HCT116 (cell line): ENCODE data around the gene WDR38. TPM values are rescaled to one million over a fixed set of nuclear protein-coding genes. Genes with fewer than 3 reads are reported as not detected.

ENCODE experiments used
- ATAC-seq: fragments of 200-7000 bp; cut with Tn5 transposase; 2 replicates; pipeline ENCODE4 v1.9.1; 2020; ENCODE audit warnings: mild to moderate bottlenecking, moderate library complexity
- BruUV-seq: library from RNA; stranded (reverse); fragments of 400-500 nt; replicated peaks from 2 replicates; lab custom pipeline; 2021; lab: Mats Ljungman, UMichigan
- CTCF ChIA-PET: fragments of 300-600 bp; sonication (Branson Sonifier 250); formaldehyde crosslinking; loops from one replicate; lab custom pipeline; 2021; ENCODE audit warnings: antibody characterized with exemption; lab: Charles Lee
- POLR2A ChIA-PET: fragments of 300-600, 350-600 bp; sonication (Branson Sonifier 250); formaldehyde crosslinking; loops from one replicate; lab custom pipeline; 2021; ENCODE audit warnings: antibody characterized with exemption; lab: Charles Lee
- RAD21 ChIA-PET, 2 experiments: fragments of 300-600 bp; sonication (Branson Sonifier 250); formaldehyde crosslinking; loops; one replicate each; lab custom pipeline; 2023; ENCODE audit warnings: low total read pairs in 2 of 2; ENCODE audit not compliant: uncharacterized antibody in 2 of 2, unreplicated experiment in 2 of 2, low non-redundant PET in 1 of 2; lab: Charles Lee
- DNase-seq: peaks from one replicate; pipeline ENCODE4 v3.0.0-alpha.2; 2010; ENCODE audit warnings: low read depth, low spot score
- H2AFZ ChIP-seq: fragments of 200-600 bp; shearing (Covaris generic), sonication (generic); 2 replicates; pipeline ENCODE4 v1.6.1; 2017; ENCODE audit warnings: low read depth, mixed run types, mixed read lengths, antibody characterized with exemption, low read length; ENCODE audit not compliant: poor library complexity, severe bottlenecking
- H3K27ac ChIP-seq: 2 replicates; pipeline ENCODE4 v1.5.1; 2012; ENCODE audit warnings: low read depth, low read length
- H3K27me3 ChIP-seq: fragments of 200-600 bp; sonication (generic); 2 replicates; pipeline ENCODE4 v1.6.1; 2016; ENCODE audit warnings: mixed run types, low read length, mixed read lengths; ENCODE audit not compliant: insufficient read depth
- H3K36me3 ChIP-seq, 2 experiments: fragments of 200-500 bp in 1 of 2; fragments of 200-600 bp in 1 of 2; sonication (Bioruptor generic) in 1 of 2; sonication (generic) in 1 of 2; 2 replicates each; pipeline versions ENCODE4 v1.5.1 to v1.6.1; 2014 to 2016; ENCODE audit warnings: low read length in 2 of 2, inconsistent platforms in 1 of 2, mixed read lengths in 1 of 2, mixed run types in 1 of 2; ENCODE audit not compliant: insufficient read depth in 2 of 2, control insufficient read depth in 1 of 2
- H3K4me1 ChIP-seq, 2 experiments: fragments of 200-600 bp in 1 of 2; sonication (generic) in 1 of 2; 2 replicates each; pipeline versions ENCODE4 v1.5.1 to v1.6.1; 2012 to 2017; ENCODE audit warnings: low read length in 2 of 2, inconsistent platforms in 1 of 2, mild to moderate bottlenecking in 1 of 2, mixed read lengths in 1 of 2, mixed run types in 1 of 2, moderate library complexity in 1 of 2; ENCODE audit not compliant: insufficient read depth in 2 of 2, control insufficient read depth in 1 of 2
- H3K4me2 ChIP-seq: fragments of 200-600 bp; sonication (generic); 2 replicates; pipeline ENCODE4 v1.6.1; 2017; ENCODE audit warnings: mixed run types, low read length, mixed read lengths
- H3K4me3 ChIP-seq, 2 experiments: fragments of 200-600 bp in 1 of 2; sonication (generic) in 1 of 2; replicated peaks in 1 of 2; 2 replicates each; pipeline ENCODE4 v1.5.1; 2011 to 2016; ENCODE audit warnings: low read length in 2 of 2, control low read depth in 1 of 2, low read depth in 1 of 2, mild to moderate bottlenecking in 1 of 2, mixed read lengths in 1 of 2, mixed run types in 1 of 2
- H3K79me2 ChIP-seq: fragments of 200-600 bp; sonication (generic); 2 replicates; pipeline ENCODE4 v1.6.1; 2017; ENCODE audit warnings: mild to moderate bottlenecking, mixed run types, low read length, moderate library complexity, mixed read lengths; ENCODE audit not compliant: insufficient read depth
- H3K9ac ChIP-seq: fragments of 200-600 bp; sonication (generic); 2 replicates; pipeline ENCODE4 v1.6.1; 2016; ENCODE audit warnings: low read length, mixed read lengths
- H3K9me2 ChIP-seq: fragments of 200-600 bp; sonication (generic), shearing (Covaris generic); 2 replicates; pipeline ENCODE4 v1.6.1; 2017; ENCODE audit warnings: mixed run types, mild to moderate bottlenecking, moderate library complexity; ENCODE audit not compliant: insufficient read depth
- H3K9me3 ChIP-seq, 2 experiments: fragments of 200-500 bp in 1 of 2; fragments of 200-600 bp in 1 of 2; sonication (Bioruptor generic) in 1 of 2; sonication (generic) in 1 of 2; 2 replicates each; pipeline ENCODE4 v1.6.1; 2014 to 2017; ENCODE audit warnings: low read length in 2 of 2, mixed read lengths in 2 of 2, inconsistent platforms in 1 of 2, low read depth in 1 of 2, mild to moderate bottlenecking in 1 of 2, mixed run types in 1 of 2, moderate library complexity in 1 of 2; ENCODE audit not compliant: control insufficient read depth in 1 of 2, insufficient read depth in 1 of 2
- H4K20me1 ChIP-seq: fragments of 200-600 bp; sonication (generic), shearing (Covaris generic); 2 replicates; pipeline ENCODE4 v1.6.1; 2017; ENCODE audit warnings: mixed run types, mild to moderate bottlenecking, moderate library complexity; ENCODE audit not compliant: insufficient read depth
- FOSL1 ChIP-seq: IDR thresholded peaks from 2 replicates; pipeline ENCODE4 v1.6.1; 2012; ENCODE audit warnings: low read depth
- JUND ChIP-seq: IDR thresholded peaks from 2 replicates; pipeline ENCODE4 v1.6.1; 2012
- MAX ChIP-seq: IDR thresholded peaks from 2 replicates; pipeline ENCODE4 v1.6.1; 2012
- POLR2AphosphoS5 ChIP-seq: IDR thresholded peaks from 2 replicates; pipeline ENCODE4 v1.6.1; 2011; ENCODE audit warnings: mild to moderate bottlenecking, low read depth, low read length, moderate library complexity
- RAD21 ChIP-seq: IDR thresholded peaks from 2 replicates; pipeline ENCODE4 v1.6.1; 2012; ENCODE audit warnings: low read depth, mild to moderate bottlenecking
- SP1 ChIP-seq: IDR thresholded peaks from 2 replicates; pipeline ENCODE4 v1.6.1; 2012; ENCODE audit warnings: low read depth
- SRF ChIP-seq: IDR thresholded peaks from 2 replicates; pipeline ENCODE4 v1.6.1; 2012; ENCODE audit warnings: low read depth
- YY1 ChIP-seq: IDR thresholded peaks from 2 replicates; pipeline ENCODE4 v1.6.1; 2011; ENCODE audit warnings: low read length, low read depth, moderate library complexity, mild to moderate bottlenecking; ENCODE audit not compliant: insufficient replicate concordance; ENCODE audit errors: extremely low read depth
- ZFX ChIP-seq: fragments of 450-650 bp; IDR thresholded peaks from 2 replicates; pipeline ENCODE4 v1.6.1; 2017
- intact Hi-C: fragments of 100-400 bp; cut with micrococcal nuclease; formaldehyde crosslinking; loops from 2 replicates; pipeline ENCODE4 v1.10.0; 2022
- total RNA-seq: library from RNA; stranded (reverse); gene quantifications from one replicate; pipeline ENCODE4 v1.2.1, GENCODE V29; 2021; ENCODE audit not compliant: unreplicated experiment
- TF ChIP-seq, protein P1 (sequence below), 3 experiments: fragments of 200-600 bp in 1 of 3; sonication (generic) in 1 of 3; IDR thresholded peaks in 2 of 3; conservative IDR thresholded peaks in 1 of 3; 2 replicates each; pipeline ENCODE4 v1.5.1; 2012 to 2017; ENCODE audit warnings: low read depth in 2 of 3, low read length in 2 of 3, antibody characterized with exemption in 1 of 3, borderline replicate concordance in 1 of 3, control low read depth in 1 of 3, mild to moderate bottlenecking in 1 of 3, mixed read lengths in 1 of 3, mixed run types in 1 of 3, moderate library complexity in 1 of 3; ENCODE audit not compliant: insufficient read depth in 1 of 3

The WDR38 gene
- total RNA-seq, 1 experiment from 2014 or later: not detected

DNA sequence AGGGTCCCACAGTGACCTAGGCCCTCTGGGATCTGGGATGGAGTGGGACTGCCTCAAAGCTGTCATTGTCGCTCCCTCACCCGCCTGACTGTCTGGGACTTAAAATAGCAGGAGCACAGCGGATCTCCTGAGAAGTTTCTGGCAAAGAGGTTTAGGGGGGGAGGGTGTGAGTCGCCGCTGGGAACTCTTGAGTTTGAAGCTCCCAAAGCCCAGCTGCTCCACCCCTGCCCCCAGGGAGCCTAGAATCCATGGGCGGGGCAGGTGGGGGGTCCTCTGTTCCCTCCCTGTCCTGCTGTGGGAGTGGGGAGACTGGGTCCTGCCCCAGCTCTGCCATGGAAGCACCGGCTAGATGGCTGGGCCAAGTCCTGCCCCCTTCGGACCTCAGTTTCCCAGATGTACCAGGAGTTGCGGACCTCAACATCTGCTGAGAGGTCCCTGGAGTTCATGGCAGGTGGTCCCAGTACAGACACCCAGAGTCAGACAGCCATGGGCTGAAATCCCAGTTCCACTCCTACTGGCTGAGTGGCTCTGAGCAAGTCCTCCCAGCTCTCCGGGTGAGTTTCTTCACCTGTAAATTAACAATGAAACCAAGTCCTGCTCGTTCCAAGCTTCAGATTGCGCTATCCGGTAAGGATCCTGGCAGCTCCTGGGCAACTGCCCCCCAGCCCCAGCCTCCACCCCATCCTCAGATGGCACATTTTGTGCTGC, 985 bp upstream of the WDR38 start:
- ChIA-PET CTCF (interaction anchor here (0.6 to 11.7 kb wide), 34 partner anchors 10 to 526 kb away, joined by 3 to 601 read pairs (median 5); partner anchors contain the start of genes ARPC5L, NR6A1, OLFML2A and RPL35), POLR2A (interaction anchor here (1.0 to 2.3 kb wide), 11 partner anchors 9 to 80 kb away, joined by 3 to 30 read pairs (median 5); partner anchors contain the start of genes ARPC5L, NR6A1, OLFML2A and RPL35), RAD21 (interaction anchor here (0.5 to 3.3 kb wide), 18 partner anchors 10 to 291 kb away, joined by 3 to 49 read pairs (median 6); partner anchors contain the start of genes NR6A1 (in 2 of the 2), OLFML2A (in 2 of the 2), ARPC5L (in 1 of the 2) and RPL35 (in 1 of the 2))
- Histone ChIP-seq H3K36me3 (peaks cover under 1 to 4% of the 10 kb centered on the region in 2 experiments; a peak in 2 of 4 replicates), H3K79me2 (no peaks in the 10 kb centered on the region), H3K9me2 (no peaks in the 10 kb centered on the region), H4K20me1 (peaks cover 16% of the 10 kb centered on the region; the same call in 1 of the 2 replicates), H3K27ac (0 out of 2 replicates have a peak overlapping the region, but pooled peaks have one; percentile 37), H3K4me3 (peak overlapping the region in 1 of 2 experiments; percentile 32; a peak in 1 of 4 replicates), H3K4me2 (peak overlapping the region; percentile 78), H3K9me3 (no peaks in the 10 kb centered on the region), H3K9ac (no peak overlapping the region), H3K4me1 (peaks cover 5 to 23% of the 10 kb centered on the region in 2 experiments; a peak in 3 of 4 replicates), H3K27me3 (no peaks in the 10 kb centered on the region), H2AFZ (no peak overlapping the region)
- BruUV-seq: no TSS peak
- no peak for DNase-seq
- TF ChIP-seq FOSL1: no peak
- no peak for TF ChIP-seq YY1
- no peak for TF ChIP-seq SP1
- no peak for TF ChIP-seq JUND
- no peak for TF ChIP-seq ZFX
- TF ChIP-seq RAD21: no peak
- TF ChIP-seq SRF: no peak
- TF ChIP-seq, protein P1, sequence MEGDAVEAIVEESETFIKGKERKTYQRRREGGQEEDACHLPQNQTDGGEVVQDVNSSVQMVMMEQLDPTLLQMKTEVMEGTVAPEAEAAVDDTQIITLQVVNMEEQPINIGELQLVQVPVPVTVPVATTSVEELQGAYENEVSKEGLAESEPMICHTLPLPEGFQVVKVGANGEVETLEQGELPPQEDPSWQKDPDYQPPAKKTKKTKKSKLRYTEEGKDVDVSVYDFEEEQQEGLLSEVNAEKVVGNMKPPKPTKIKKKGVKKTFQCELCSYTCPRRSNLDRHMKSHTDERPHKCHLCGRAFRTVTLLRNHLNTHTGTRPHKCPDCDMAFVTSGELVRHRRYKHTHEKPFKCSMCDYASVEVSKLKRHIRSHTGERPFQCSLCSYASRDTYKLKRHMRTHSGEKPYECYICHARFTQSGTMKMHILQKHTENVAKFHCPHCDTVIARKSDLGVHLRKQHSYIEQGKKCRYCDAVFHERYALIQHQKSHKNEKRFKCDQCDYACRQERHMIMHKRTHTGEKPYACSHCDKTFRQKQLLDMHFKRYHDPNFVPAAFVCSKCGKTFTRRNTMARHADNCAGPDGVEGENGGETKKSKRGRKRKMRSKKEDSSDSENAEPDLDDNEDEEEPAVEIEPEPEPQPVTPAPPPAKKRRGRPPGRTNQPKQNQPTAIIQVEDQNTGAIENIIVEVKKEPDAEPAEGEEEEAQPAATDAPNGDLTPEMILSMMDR (IDR thresholded peaks at IDR 0.05 in 2 of 3, conservative IDR thresholded peaks at IDR 0.05 in 1 of 3; ENCODE audit: borderline replicate concordance in 1 of 3, insufficient read depth in 1 of 3, low read depth in 2 of 3, low read length in 2 of 3): no peak
- no peak for TF ChIP-seq MAX
- TF ChIP-seq POLR2AphosphoS5: no peak
- ATAC-seq: no peak
- intact Hi-C loops: loop anchor here (1.0 to 10.0 kb wide), 4 partner anchors 39 to 437 kb away; partner anchors contain the start of gene PSMB7
